ENCODE measurements around the gene SPNS1.
"Not testable (repeated sequence)": the region's sequence is repeated elsewhere in the genome, so short reads cannot be mapped to it uniquely, and the experiment has no call there.

Gene SPNS1

GRCh38 chr16:28990375-28991040 is 15.9 kb downstream of the SPNS1 start:
- DNase-seq (ENCODE audit: low read depth), result no peak

GRCh38 chr16:28991687-28992086 is 17.1 kb downstream of the SPNS1 start:
- no peak for DNase-seq (ENCODE audit: low read depth)

GRCh38 chr16:28992496-28992895 is 17.9 kb downstream of the SPNS1 start:
- DNase-seq (ENCODE audit: low read depth), result no peak

GRCh38 chr16:28998837-28999236 is 24.3 kb downstream of the SPNS1 start:
- DNase-seq (ENCODE audit: low read depth), result no peak

GRCh38 chr16:28999577-28999976 is 25.0 kb downstream of the SPNS1 start:
- DNase-seq (ENCODE audit: low read depth), result no peak

- no peak for DNase-seq (ENCODE audit: low read depth)
These were observed 25.4 kb downstream of the SPNS1 start for GRCh38 chr16:29000019-29000418.

GRCh38 chr16:29004496-29005139 is 30.0 kb downstream of the SPNS1 start:
- not testable (repeated sequence) for DNase-seq (ENCODE audit: low read depth)

- no peak for DNase-seq (ENCODE audit: low read depth)
These were observed 33.4 kb downstream of the SPNS1 start for GRCh38 chr16:29007730-29008593.

- DNase-seq (ENCODE audit: low read depth), result no peak
These were observed 34.7 kb downstream of the SPNS1 start for GRCh38 chr16:29009050-29009837.

GRCh38 chr16:29009838-29010166 is 35.2 kb downstream of the SPNS1 start:
- no peak for DNase-seq (ENCODE audit: low read depth)

- DNase-seq (ENCODE audit: low read depth), result no peak
These were observed 36.5 kb downstream of the SPNS1 start for GRCh38 chr16:29011112-29011511.

- DNase-seq (ENCODE audit: low read depth), result no peak
These were observed 37.3 kb downstream of the SPNS1 start for GRCh38 chr16:29011851-29012250.

- DNase-seq (ENCODE audit: low read depth), result no peak
These were observed 38.5 kb downstream of the SPNS1 start for GRCh38 chr16:29012913-29013553.

- DNase-seq (ENCODE audit: low read depth), result no peak
These were observed 40.0 kb downstream of the SPNS1 start for GRCh38 chr16:29014561-29015069.

- DNase-seq (ENCODE audit: low read depth), result no peak
These were observed 47.6 kb downstream of the SPNS1 start for GRCh38 chr16:29022196-29022595.

- DNase-seq (ENCODE audit: low read depth), result no peak
These were observed 49.0 kb downstream of the SPNS1 start for GRCh38 chr16:29023279-29024277.

- no peak for DNase-seq (ENCODE audit: low read depth)
These were observed 49.7 kb downstream of the SPNS1 start for GRCh38 chr16:29024278-29024677.

GRCh38 chr16:29025218-29025617 is 50.6 kb downstream of the SPNS1 start:
- DNase-seq (ENCODE audit: low read depth), result no peak

- no peak for DNase-seq (ENCODE audit: low read depth)
These were observed 51.2 kb downstream of the SPNS1 start for GRCh38 chr16:29025735-29026134.

GRCh38 chr16:29028457-29029167 is 54.0 kb downstream of the SPNS1 start:
- DNase-seq (ENCODE audit: low read depth), result no peak

Data from stimulated activated CD8-positive, alpha-beta memory T cell treated with anti-CD3 and anti-CD28 coated beads, Interleukin-7, amount 100 ng/mL, for 24 hours (primary cell).